A549 (cell line): ENCODE data around the gene ABO. TPM values are rescaled to one million over a fixed set of nuclear protein-coding genes. Genes with fewer than 3 reads are reported as not detected.

Experiments
- ATAC-seq, 2 experiments: fragments of 200-7000 bp in 1 of 2; fragments of >200 bp in 1 of 2; cut with Nextera tagmentation in 1 of 2; cut with Tn5 transposase in 1 of 2; 3 replicates each; pipeline versions ENCODE4 v1.8.0 to v1.9.1; 2018 to 2020; ENCODE audit warnings: mild to moderate bottlenecking in 1 of 2, moderate library complexity in 1 of 2
- CTCF ChIA-PET: fragments of 300-600 bp; sonication (Branson Sonifier 250); formaldehyde crosslinking; extraction: SDS; loops from one replicate; lab custom pipeline; 2021; ENCODE audit warnings: antibody characterized with exemption, inconsistent platforms; lab: Yijun Ruan, JAX
- POLR2A ChIA-PET: fragments of 350-600 bp; formaldehyde crosslinking; extraction: SDS; loops from one replicate; lab custom pipeline; 2021; ENCODE audit warnings: antibody characterized with exemption, inconsistent platforms; lab: Yijun Ruan, JAX
- DNase-seq, 2 experiments: peaks; one replicate each; pipeline versions ENCODE4 v3.0.0 to v3.0.0-alpha.2; 2011 to 2016; ENCODE audit warnings: low read depth in 1 of 2, low spot score in 1 of 2
- FAIRE-seq: peaks from 2 replicates; lab custom pipeline; 2011; peaks lifted over from hg19 to GRCh38; lab: Jason Lieb, UNC
- H3K27ac ChIP-seq, 2 experiments: fragments of >200 bp; sonication (Bioruptor Twin); formaldehyde crosslinking; 3 replicates each; pipeline ENCODE4 v1.5.1; 2016 to 2017
- H3K4me1 ChIP-seq: fragments of >200 bp; sonication (Bioruptor Twin); formaldehyde crosslinking; 3 replicates; pipeline ENCODE4 v1.6.1; 2016
- H3K4me2 ChIP-seq: fragments of >200 bp; sonication (Bioruptor Twin); formaldehyde crosslinking; 3 replicates; pipeline ENCODE4 v1.6.1; 2016
- H3K4me3 ChIP-seq: fragments of >200 bp; sonication (Bioruptor Twin); formaldehyde crosslinking; 3 replicates; pipeline ENCODE4 v1.5.1; 2016
- H3K9me3 ChIP-seq: fragments of >200 bp; sonication (Bioruptor Twin); formaldehyde crosslinking; 3 replicates; pipeline ENCODE4 v1.6.1; 2016
- BHLHE40 ChIP-seq: IDR thresholded peaks from 2 replicates; pipeline ENCODE4 v1.6.1; 2012; ENCODE audit warnings: low read depth, low read length, inconsistent platforms
- CBX2 ChIP-seq: fragments of 200-600 bp; sonication (generic); IDR thresholded peaks from 2 replicates; pipeline ENCODE4 v1.6.1; 2016; ENCODE audit warnings: low read depth, mild to moderate bottlenecking, borderline replicate concordance
- CBX8 ChIP-seq: fragments of 200-600 bp; sonication (generic); IDR thresholded peaks from 2 replicates; pipeline ENCODE4 v1.6.1; 2016
- CHD4 ChIP-seq: fragments of 200-600 bp; sonication (generic); IDR thresholded peaks from 2 replicates; pipeline ENCODE4 v1.6.1; 2016; ENCODE audit warnings: antibody characterized with exemption, mild to moderate bottlenecking, borderline replicate concordance
- FOSB ChIP-seq: fragments of 250-450 bp; sonication (Bioruptor Pico); IDR thresholded peaks from 2 replicates; pipeline ENCODE4 v1.5.0; 2020; ENCODE audit warnings: mild to moderate bottlenecking, moderate library complexity
- FOXS1 ChIP-seq: fragments of 250-450 bp; sonication (Bioruptor Pico); IDR thresholded peaks from 2 replicates; pipeline ENCODE4 v1.5.0; 2020; ENCODE audit warnings: mild to moderate bottlenecking, moderate library complexity
- HDAC2 ChIP-seq: fragments of 200-600 bp; sonication (generic); IDR thresholded peaks from 2 replicates; pipeline ENCODE4 v1.6.1; 2016
- HMGXB4 ChIP-seq: fragments of 250-450 bp; sonication (Bioruptor Pico); IDR thresholded peaks from 2 replicates; pipeline ENCODE4 v1.5.0; 2021; ENCODE audit warnings: mild to moderate bottlenecking, moderate library complexity, borderline replicate concordance
- HOXB5 ChIP-seq: fragments of 250-450 bp; sonication (Bioruptor Pico); IDR thresholded peaks from 2 replicates; pipeline ENCODE4 v1.5.0; 2020; ENCODE audit warnings: mild to moderate bottlenecking, moderate library complexity
- KDM5A ChIP-seq: fragments of 200-600 bp; sonication (generic); IDR thresholded peaks from 2 replicates; pipeline ENCODE4 v1.6.1; 2016; ENCODE audit warnings: antibody characterized with exemption, mild to moderate bottlenecking
- PBX3 ChIP-seq: IDR thresholded peaks from 2 replicates; pipeline ENCODE4 v1.6.1; 2012
- POLR2A ChIP-seq: IDR thresholded peaks from 2 replicates; pipeline ENCODE4 v1.6.1; 2012; ENCODE audit warnings: mild to moderate bottlenecking, low read length
- ZSCAN20 ChIP-seq: fragments of 250-450 bp; sonication (Bioruptor Pico); IDR thresholded peaks from 2 replicates; pipeline ENCODE4 v1.8.0; 2022; ENCODE audit warnings: mild to moderate bottlenecking, moderate library complexity
- WGBS: methylation state at CpG from one replicate; pipeline ENCODE4 v1.1.6; 2017; ENCODE audit errors: missing lambda C conversion rate; 5-methylcytosine and 5-hydroxymethylcytosine counted together
- polyA plus RNA-seq, 4 experiments: library from polyadenylated mRNA; depleted of rRNA in 3 of 4; stranded (reverse); fragments of >200 nt; fragmentation: RNase III in 1 of 4; extraction: RNeasy Plus Mini Kit Qiagen cat#74134 plus additional on column Dnase treatment in 1 of 4; gene quantifications; 2 replicates in 3 of 4; 3 replicates in 1 of 4; pipeline ENCODE4 v1.2.3, GENCODE V29; 2011 to 2017
- TF ChIP-seq, protein P1 (sequence below): IDR thresholded peaks from 2 replicates; pipeline ENCODE4 v1.6.1; 2012
- TF ChIP-seq, protein P2 (sequence below): IDR thresholded peaks from 2 replicates; pipeline ENCODE4 v1.6.1; 2012; ENCODE audit warnings: low read depth, borderline replicate concordance

Gene ABO
- polyA plus RNA-seq, 2 of the 4 experiments (the other 2 are of a cell fraction) = not detected

DNA sequence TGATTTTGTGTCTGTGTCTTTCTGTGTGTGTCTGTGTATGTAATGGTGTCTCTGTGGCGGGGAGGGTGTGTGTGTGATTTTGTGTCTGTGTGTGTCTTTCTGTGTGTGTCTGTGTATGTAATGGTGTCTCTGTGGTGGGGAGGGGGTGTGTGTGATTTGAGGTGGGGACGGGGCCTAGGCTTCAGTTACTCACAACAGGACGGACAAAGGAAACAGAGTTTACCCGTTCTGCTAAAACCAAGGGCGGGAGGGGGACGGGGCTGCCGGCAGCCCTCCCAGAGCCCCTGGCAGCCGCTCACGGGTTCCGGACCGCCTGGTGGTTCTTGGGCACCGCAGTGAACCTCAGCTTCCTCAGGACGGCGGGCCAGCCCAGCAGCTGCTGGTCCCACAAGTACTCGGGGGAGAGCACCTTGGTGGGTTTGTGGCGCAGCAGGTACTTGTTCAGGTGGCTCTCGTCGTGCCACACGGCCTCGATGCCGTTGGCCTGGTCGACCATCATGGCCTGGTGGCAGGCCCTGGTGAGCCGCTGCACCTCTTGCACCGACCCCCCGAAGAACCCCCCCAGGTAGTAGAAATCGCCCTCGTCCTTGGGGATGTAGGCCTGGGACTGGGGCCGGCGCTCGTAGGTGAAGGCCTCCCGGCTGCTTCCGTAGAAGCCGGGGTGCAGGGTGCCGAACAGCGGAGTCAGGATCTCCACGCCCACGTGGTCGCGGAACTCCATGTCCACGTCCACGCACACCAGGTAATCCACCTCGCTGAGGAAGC, 19.4 kb downstream of the ABO start:
- ChIA-PET POLR2A (no interaction called here), CTCF (interaction anchor here (1.1 to 1.6 kb wide), 3 partner anchors 9 to 70 kb away, joined by 3 to 8 read pairs (median 5); no protein-coding TSS in a partner anchor)
- TF ChIP-seq CBX8 (no peak), HOXB5 (CRISPR knock-in tag) (no peak), PBX3 (no peak), BHLHE40 (no peak), HMGXB4 (no peak), FOSB (CRISPR knock-in tag) (no peak), KDM5A (no peak), FOXS1 (no peak), HDAC2 (no peak), CHD4 (no peak), CBX2 (no peak), ZSCAN20 (CRISPR knock-in tag) (no peak)
- TF ChIP-seq, protein P1, sequence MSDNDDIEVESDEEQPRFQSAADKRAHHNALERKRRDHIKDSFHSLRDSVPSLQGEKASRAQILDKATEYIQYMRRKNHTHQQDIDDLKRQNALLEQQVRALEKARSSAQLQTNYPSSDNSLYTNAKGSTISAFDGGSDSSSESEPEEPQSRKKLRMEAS = no peak
- Histone ChIP-seq H3K27ac (no peak overlapping the region), H3K9me3 (peaks cover 8% of the 10 kb centered on the region; the same call in 1 of the 3 replicates), H3K4me1 (no peaks in the 10 kb centered on the region), H3K4me3 (no peak overlapping the region), H3K4me2 (no peak overlapping the region)
- FAIRE-seq (no peak), DNase-seq (no peak), ATAC-seq (no peak)
- WGBS = 86% methylated on average over 24 of the region's 42 CpGs

- Histone ChIP-seq H3K4me1 (no peaks in the 10 kb centered on the region), H3K9me3 (peaks cover 8% of the 10 kb centered on the region; the same call in 1 of the 3 replicates), H3K4me2 (no peak overlapping the region), H3K4me3 (no peak overlapping the region), H3K27ac (no peak overlapping the region)
- 89% methylated on average over 5 of the region's 5 CpGs for WGBS
- ChIA-PET CTCF (interaction anchor here (0.7 kb wide), 1 partner anchor 15 kb away, joined by 3 read pairs; no protein-coding TSS in a partner anchor), POLR2A (no interaction called here)
- DNase-seq (no peak), FAIRE-seq (no peak), ATAC-seq (no peak)
- TF ChIP-seq POLR2A = no peak
Observed at GRCh38 chr9:133254471-133254870, 20.5 kb downstream of the ABO start.

- H3K27ac ChIP-seq = no peak overlapping the region
- TF ChIP-seq, protein P2, sequence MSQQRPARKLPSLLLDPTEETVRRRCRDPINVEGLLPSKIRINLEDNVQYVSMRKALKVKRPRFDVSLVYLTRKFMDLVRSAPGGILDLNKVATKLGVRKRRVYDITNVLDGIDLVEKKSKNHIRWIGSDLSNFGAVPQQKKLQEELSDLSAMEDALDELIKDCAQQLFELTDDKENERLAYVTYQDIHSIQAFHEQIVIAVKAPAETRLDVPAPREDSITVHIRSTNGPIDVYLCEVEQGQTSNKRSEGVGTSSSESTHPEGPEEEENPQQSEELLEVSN = no peak
- TF ChIP-seq KDM5A (no peak), PBX3 (no peak)
- WGBS = 13% methylated on average over 1 of the region's 1 CpG
- FAIRE-seq (no peak), DNase-seq (no peak), ATAC-seq (no peak)
- H3K4me1 ChIP-seq = no peaks in the 10 kb centered on the region
- peaks cover 8% of the 10 kb centered on the region; the same call in 1 of the 3 replicates for H3K9me3 ChIP-seq
- ChIA-PET CTCF (interaction anchor here (1.6 kb wide), 2 partner anchors 10 to 77 kb away, joined by 3 read pairs; no protein-coding TSS in a partner anchor), POLR2A (no interaction called here)
- no peak overlapping the region for H3K4me2 ChIP-seq
- no peak overlapping the region for H3K4me3 ChIP-seq
Observed at GRCh38 chr9:133253268-133253667, 21.7 kb downstream of the ABO start.
